ENCODE results near the gene PAX7. TPM values are rescaled to one million over a fixed set of nuclear protein-coding genes. Genes with fewer than 3 reads are reported as not detected.

The PAX7 gene
- total and polyA plus RNA-seq, 2 donors (not counting 1 experiment from before 2014, with no cell fraction given): not detected

- no peak overlapping the region for H3K4me3 Mint-ChIP-seq
- no peaks in the 10 kb centered on the region for H3K36me3 ChIP-seq (replicated peaks in 1 of 2; ENCODE audit: control extremely low read depth in 1 of 2, control insufficient read depth in 1 of 2, extremely low read depth in 1 of 2, insufficient read depth in 2 of 2, low read length in 1 of 2)
- no peak overlapping the region for H3K4me3 ChIP-seq (ENCODE audit: control extremely low read depth in 1 of 5, extremely low read depth in 1 of 5, insufficient read depth in 1 of 5, low read depth in 2 of 5, low read length in 4 of 5)
- H3K27me3 ChIP-seq (replicated peaks in 1 of 4; ENCODE audit: control extremely low read depth in 1 of 4, control insufficient read depth in 3 of 4, insufficient read depth in 4 of 4, low read length in 3 of 4): peaks cover 0 to 76% (median 36%) of the 10 kb centered on the region in 4 experiments
- H3K9ac ChIP-seq (ENCODE audit: low read length): no peak overlapping the region
- no peaks in the 10 kb centered on the region for H4K20me1 ChIP-seq (ENCODE audit: control insufficient read depth, insufficient read depth, low read length, poor library complexity, severe bottlenecking)
- H2AFZ ChIP-seq (ENCODE audit: insufficient read depth, low read depth, low read length, poor library complexity, severe bottlenecking): no peak overlapping the region
- CTCF ChIA-PET: no interaction called here
- H3K4me2 ChIP-seq (replicated peaks; ENCODE audit: low read depth, low read length, poor library complexity, severe bottlenecking): no peak overlapping the region
- no peak overlapping the region for H3K27ac ChIP-seq (ENCODE audit: low read length in 2 of 2)
- no peak for TF ChIP-seq EZH2 (IDR thresholded peaks at IDR 0.05; ENCODE audit: borderline replicate concordance, insufficient read depth, low read depth, low read length, poor library complexity, severe bottlenecking)
- TF ChIP-seq CTCF (IDR thresholded peaks at IDR 0.05): no peak
- peaks cover 74% of the 10 kb centered on the region for H3K27me3 Mint-ChIP-seq
- 0% methylated on average over 2 of the region's 5 CpGs for WGBS (ENCODE audit: insufficient coverage)
- DNase-seq (no peak), ATAC-seq (ENCODE audit: low read depth) (no peak)
- H3K79me2 ChIP-seq (ENCODE audit: control insufficient read depth, insufficient read depth, low read length): no peaks in the 10 kb centered on the region
- H3K4me1 Mint-ChIP-seq: no peaks in the 10 kb centered on the region
- POLR2A ChIA-PET: no interaction called here
- no peaks in the 10 kb centered on the region for H3K4me1 ChIP-seq (ENCODE audit: control insufficient read depth in 2 of 2, insufficient read depth in 2 of 2, low read length in 2 of 2)
- H3K9me3 Mint-ChIP-seq (ENCODE audit: insufficient read depth): no peaks in the 10 kb centered on the region
- intact Hi-C loops (cut with micrococcal nuclease): no loop called here
- H3K27ac Mint-ChIP-seq: no peak overlapping the region
- H3K9me3 ChIP-seq (ENCODE audit: control extremely low read depth in 1 of 3, control insufficient read depth in 2 of 3, insufficient read depth in 1 of 3, low read length in 2 of 3): peaks cover 0 to 3% (median 0%) of the 10 kb centered on the region in 3 donors
Measured at GRCh38 chr1:18644446-18644845, 13.8 kb downstream of the PAX7 start.

- H3K9ac ChIP-seq (ENCODE audit: low read length): no peak overlapping the region
- ATAC-seq (ENCODE audit: low read depth) (no peak), DNase-seq (no peak)
- H3K4me1 ChIP-seq (ENCODE audit: control insufficient read depth in 2 of 2, insufficient read depth in 2 of 2, low read length in 2 of 2): no peaks in the 10 kb centered on the region
- WGBS (ENCODE audit: insufficient coverage): 7% methylated on average over 46 of the region's 46 CpGs
- intact Hi-C loops (cut with micrococcal nuclease): no loop called here
- H4K20me1 ChIP-seq (ENCODE audit: control insufficient read depth, insufficient read depth, low read length, poor library complexity, severe bottlenecking): no peaks in the 10 kb centered on the region
- no peaks in the 10 kb centered on the region for H3K36me3 ChIP-seq (replicated peaks in 1 of 2; ENCODE audit: control extremely low read depth in 1 of 2, control insufficient read depth in 1 of 2, extremely low read depth in 1 of 2, insufficient read depth in 2 of 2, low read length in 1 of 2)
- H3K9me3 Mint-ChIP-seq (ENCODE audit: insufficient read depth): no peaks in the 10 kb centered on the region
- H3K79me2 ChIP-seq (ENCODE audit: control insufficient read depth, insufficient read depth, low read length): no peaks in the 10 kb centered on the region
- no peaks in the 10 kb centered on the region for H3K4me1 Mint-ChIP-seq
- H2AFZ ChIP-seq (ENCODE audit: insufficient read depth, low read depth, low read length, poor library complexity, severe bottlenecking): no peak overlapping the region
- ChIA-PET POLR2A (no interaction called here), CTCF (no interaction called here)
- H3K9me3 ChIP-seq (ENCODE audit: control extremely low read depth in 1 of 3, control insufficient read depth in 2 of 3, insufficient read depth in 1 of 3, low read length in 2 of 3): peaks cover 0 to 3% (median 0%) of the 10 kb centered on the region in 3 donors
- H3K27ac Mint-ChIP-seq: no peak overlapping the region
- no peak overlapping the region for H3K4me2 ChIP-seq (replicated peaks; ENCODE audit: low read depth, low read length, poor library complexity, severe bottlenecking)
- H3K27me3 ChIP-seq (replicated peaks in 1 of 4; ENCODE audit: control extremely low read depth in 1 of 4, control insufficient read depth in 3 of 4, insufficient read depth in 4 of 4, low read length in 3 of 4): peaks cover 0 to 77% (median 37%) of the 10 kb centered on the region in 4 experiments
- no peak overlapping the region for H3K4me3 ChIP-seq (ENCODE audit: control extremely low read depth in 1 of 5, extremely low read depth in 1 of 5, insufficient read depth in 1 of 5, low read depth in 2 of 5, low read length in 4 of 5)
- no peak overlapping the region for H3K27ac ChIP-seq (ENCODE audit: low read length in 2 of 2)
- H3K27me3 Mint-ChIP-seq: peaks cover 74% of the 10 kb centered on the region
- H3K4me3 Mint-ChIP-seq: no peak overlapping the region
- TF ChIP-seq EZH2 (IDR thresholded peaks at IDR 0.05; ENCODE audit: borderline replicate concordance, insufficient read depth, low read depth, low read length, poor library complexity, severe bottlenecking): no peak
Measured at GRCh38 chr1:18644973-18645746, 14.5 kb downstream of the PAX7 start.

All from B cell (primary cell).